NCI-H2029 (cell line): ENCODE measurements around the gene CCL17.
"Not testable (repeated sequence)": the region's sequence is repeated elsewhere in the genome, so short reads cannot be mapped to it uniquely, and the experiment has no call there.

Source experiments
- DNase-seq: peaks from one replicate; lab custom pipeline; 2025; lab: John Stamatoyannopoulos, UW

Gene CCL17

DNA sequence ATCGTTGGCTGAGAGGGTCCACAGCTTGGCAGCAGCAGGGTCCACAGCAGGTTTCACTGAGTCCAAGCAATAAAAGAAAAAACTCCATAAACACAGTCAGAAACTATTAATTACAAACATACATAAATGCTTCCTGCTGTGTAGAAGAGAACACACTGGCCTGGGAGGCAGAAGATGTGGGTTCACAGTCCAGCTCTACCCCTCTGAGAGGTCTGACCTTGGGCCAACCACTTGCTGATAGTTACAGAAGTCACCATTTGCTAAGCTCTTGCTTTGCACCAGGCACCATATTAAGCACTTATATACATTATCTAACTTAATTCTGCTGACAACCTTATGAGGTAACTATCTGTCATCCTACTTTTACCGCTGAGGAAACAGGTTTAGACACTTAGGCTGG lies 27.9 kb downstream of the CCL17 start:
- DNase-seq: no peak

- no peak for DNase-seq
Observed at GRCh38 chr16:57432989-57433388, 28.4 kb downstream of the CCL17 start.

DNA sequence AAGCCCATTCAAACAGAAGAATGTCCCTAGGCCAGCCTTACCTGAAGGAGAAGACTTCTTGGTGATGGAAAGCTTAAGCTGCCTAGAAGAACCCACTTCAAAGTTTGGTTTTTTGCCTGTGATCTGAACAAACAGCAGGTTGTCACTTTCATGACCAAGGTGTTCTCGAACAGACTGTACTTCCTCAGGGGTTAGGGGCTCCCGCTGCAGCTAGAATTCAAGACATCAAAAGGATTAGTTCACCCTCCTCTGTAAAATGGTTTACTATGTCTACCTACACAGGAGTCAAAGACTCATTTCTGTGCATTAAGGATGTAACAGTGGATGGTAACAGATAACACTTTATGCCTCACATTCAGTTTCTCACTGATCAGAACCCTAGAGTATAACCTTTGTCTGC lies 29.4 kb downstream of the CCL17 start:
- no peak for DNase-seq

- DNase-seq: no peak
Observed at GRCh38 chr16:57435838-57436237, 31.3 kb downstream of the CCL17 start.

GRCh38 chr16:57439947-57440346 lies 35.4 kb downstream of the CCL17 start:
- DNase-seq: not testable (repeated sequence)

- DNase-seq: not testable (repeated sequence)
Observed at GRCh38 chr16:57440551-57440950, 36.0 kb downstream of the CCL17 start.

- DNase-seq: no peak
Observed at GRCh38 chr16:57444711-57445110, 40.1 kb downstream of the CCL17 start.

DNA sequence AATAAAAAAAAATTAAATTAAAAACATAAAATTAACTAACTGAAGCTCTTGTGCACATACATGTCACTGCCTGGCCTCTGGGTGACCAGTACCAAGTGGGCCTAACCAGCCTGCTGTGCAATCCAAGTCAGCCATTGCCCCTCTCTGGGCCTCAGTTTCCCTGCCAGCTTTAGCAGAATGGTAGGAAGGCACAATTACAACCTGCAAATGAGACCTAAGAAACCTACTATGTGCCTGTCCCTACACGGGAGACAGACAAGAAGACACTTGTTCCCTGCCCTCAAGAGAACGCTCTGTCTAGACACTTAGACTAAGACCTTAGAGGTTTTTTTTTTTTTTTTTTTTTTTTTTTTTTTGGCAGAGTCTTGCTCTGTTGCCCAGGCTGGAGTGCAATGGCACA lies 40.9 kb downstream of the CCL17 start:
- no peak for DNase-seq

GRCh38 chr16:57446531-57447185 lies 42.1 kb downstream of the CCL17 start:
- DNase-seq: peak; percentile 15

GRCh38 chr16:57447186-57447962 lies 42.8 kb downstream of the CCL17 start, which contains the start of the genes CIAPIN1 and COQ9:
TSS of gene CIAPIN1 (minus strand) at chr16:57447385. CDS start at chr16:57440928, 6,457 bp downstream.
TSS of gene COQ9 (plus strand) at chr16:57447479. CDS start at chr16:57447506, 27 bp downstream.
- DNase-seq: peak; percentile 77

GRCh38 chr16:57452021-57452420 lies 47.5 kb downstream of the CCL17 start:
- DNase-seq: no peak

- DNase-seq: peak; percentile 46
Observed at GRCh38 chr16:57462209-57462977, 57.8 kb downstream of the CCL17 start, which contains the start of gene POLR2C. TSS of gene POLR2C (plus strand) at chr16:57462679. CDS start at chr16:57462725, 46 bp downstream.

DNA sequence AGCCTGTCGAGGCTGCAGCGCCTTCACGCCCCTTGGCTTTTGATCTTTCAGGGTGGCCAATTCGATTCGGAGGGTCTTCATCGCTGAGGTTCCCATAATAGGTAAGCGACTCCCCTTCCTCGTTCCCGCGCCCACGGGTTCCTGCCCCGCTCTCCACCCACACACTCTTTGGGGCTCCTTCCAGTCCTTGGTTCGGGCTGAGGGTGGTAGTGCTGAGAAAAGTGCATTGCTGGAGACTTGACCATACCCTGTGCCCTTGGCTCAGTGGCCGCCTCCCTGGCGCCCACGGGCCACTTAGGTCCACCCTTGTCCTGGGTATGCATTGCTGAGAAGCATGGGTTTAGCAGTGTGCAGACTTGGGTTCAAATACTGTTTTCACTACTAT lies 58.4 kb downstream of the CCL17 start:
- DNase-seq: no peak

DNA sequence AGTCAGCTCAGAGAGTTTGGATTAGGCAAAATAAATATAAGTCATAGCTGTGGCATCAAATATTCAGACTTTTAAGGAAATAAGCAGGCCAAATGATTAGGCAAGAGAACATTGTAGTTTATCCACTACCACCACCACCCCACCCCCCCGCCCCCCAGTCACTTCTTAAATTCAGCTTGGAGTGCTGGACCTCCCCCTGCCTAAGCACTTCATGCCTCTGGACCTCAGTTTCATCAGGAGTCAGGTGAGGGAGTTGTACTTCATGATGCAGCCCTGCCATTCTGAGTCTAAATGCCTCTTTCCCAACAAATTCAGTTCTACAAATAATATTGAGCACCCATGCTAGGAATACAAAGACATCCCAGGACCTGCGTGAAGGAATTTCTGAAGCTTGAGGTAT lies 60.0 kb downstream of the CCL17 start:
- DNase-seq: no peak
